ENCODE data around the gene OR52A5.

OR52A5 gene

DNA sequence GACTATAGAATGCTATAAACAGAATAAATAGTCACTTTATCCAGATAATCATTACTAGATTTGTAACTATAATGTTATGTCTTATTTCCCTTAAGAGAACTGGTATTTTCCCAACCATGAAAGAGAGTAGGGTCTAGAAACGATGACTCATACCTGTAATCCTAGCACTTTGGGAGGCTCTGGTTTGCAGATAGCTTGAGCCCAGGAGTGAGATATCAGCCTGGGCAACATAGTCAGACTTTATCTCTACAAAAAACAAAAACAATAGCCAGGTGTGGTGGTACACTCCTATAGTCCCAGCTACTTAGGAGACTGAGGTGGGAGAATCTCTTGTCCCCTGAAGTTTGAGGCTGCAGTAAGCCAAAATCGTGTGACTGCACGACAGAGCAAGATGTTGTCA, 30.9 kb downstream of the OR52A5 start:
- DNase-seq: no peak

DNA sequence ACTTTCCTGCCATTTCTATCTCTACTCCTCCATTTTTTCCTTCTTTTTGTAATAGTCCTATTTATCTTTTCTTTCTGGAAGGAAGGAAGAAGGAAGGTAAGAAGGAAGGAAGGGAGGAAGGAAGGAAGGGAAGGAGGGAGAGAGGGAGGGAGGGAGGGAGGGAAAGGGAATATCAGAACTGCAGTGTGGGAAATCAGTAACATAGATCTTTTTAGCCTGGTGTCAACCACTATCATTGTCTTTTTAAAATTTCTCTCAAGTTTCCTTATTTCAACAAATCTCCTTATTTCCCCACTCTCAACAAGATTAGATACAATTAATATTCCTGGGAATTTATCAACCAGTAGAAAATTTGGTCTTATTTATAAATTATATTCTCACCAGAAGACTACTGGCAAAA, 35.1 kb downstream of the OR52A5 start:
- no peak for DNase-seq

DNA sequence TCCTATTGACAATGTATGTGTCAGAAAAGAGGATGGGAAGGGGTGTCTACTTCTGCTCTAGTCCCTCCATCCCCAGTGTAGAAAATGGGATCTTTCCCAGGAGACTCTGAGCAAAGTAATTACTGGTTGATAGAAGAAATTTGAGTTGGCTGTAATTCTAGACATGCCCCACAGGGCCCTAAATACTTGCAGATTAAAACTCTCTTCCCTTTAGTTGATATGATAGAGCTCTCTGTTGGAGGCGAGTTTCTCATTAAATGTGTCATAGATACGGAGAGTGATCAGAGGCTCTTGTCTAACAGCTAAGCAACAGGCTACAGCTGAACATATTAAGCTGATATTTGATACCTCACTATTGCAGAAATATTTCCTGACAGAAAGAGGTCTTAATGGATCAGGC, 35.9 kb downstream of the OR52A5 start:
- no peak for DNase-seq

DNA sequence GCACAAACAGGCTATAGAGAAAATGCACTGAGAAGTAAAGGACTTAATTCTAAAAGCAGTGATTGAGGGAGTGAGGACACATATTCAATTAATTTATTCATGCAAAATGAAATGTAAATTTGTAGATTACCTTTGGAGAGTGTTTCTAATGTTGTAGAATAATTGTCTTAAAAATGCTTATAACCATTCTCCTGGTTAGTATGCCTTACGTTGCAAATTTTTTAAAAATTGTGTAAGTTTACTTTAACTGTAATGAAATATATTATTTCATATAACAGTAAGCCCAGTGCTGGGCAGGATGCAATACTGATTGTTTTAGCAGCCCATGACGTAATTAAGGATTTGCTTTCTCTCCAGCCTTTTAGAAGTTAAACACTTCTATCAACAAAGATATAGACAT, 42.1 kb downstream of the OR52A5 start:
- no peak for DNase-seq

DNA sequence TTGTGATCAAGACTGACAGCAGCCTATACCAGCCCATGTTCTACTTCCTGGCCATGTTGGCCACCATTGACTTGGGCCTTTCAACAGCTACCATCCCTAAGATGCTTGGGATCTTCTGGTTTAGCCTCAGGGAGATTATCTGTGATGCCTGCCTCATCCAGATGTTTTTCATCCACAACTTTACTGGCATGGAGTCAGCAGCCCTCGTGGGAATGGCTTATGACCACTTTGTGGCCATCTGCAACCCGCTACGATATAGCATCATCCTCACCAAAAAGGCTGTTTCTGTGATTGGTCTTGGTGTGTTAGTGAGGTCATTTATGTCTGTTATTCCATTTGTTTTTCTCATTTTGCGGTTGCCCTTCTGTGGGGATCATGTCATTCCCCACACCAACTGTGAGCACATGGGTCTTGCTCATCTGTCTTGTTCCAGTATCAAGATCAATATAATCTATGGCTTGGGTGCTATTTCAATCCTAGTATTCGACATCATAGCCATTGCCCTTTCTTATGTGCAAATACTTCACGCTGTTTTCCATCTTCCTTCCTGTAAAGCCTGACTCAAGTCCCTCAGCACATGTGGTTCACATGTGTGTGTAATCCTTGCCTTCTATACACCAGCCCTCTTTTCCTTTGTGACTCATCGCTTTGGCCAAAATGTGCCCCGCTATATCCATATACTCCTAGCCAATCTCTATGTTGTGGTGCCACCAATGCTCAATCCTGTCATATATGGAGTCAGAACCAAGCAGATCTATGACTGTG, 45.2 kb downstream of the OR52A5 start:
- no peak for DNase-seq

DNA sequence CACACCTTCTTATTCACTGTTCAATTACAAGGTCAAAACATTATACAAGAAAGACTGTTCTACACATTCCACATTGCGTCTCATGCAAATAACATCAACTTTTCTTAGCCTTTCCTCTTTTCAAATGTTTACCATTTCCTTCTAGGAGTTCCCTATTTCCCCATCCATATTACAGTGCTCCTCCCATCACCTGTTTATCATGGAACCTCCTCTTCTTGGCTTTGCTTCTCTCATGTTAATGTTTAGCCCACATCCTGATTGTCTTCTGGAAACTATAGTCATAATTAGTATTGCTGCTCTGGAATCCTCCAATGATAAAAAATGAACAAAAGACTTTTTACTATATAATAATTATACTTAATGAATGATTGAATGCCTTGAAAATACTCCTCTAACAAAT, 47.5 kb downstream of the OR52A5 start:
- no peak for DNase-seq

DNA sequence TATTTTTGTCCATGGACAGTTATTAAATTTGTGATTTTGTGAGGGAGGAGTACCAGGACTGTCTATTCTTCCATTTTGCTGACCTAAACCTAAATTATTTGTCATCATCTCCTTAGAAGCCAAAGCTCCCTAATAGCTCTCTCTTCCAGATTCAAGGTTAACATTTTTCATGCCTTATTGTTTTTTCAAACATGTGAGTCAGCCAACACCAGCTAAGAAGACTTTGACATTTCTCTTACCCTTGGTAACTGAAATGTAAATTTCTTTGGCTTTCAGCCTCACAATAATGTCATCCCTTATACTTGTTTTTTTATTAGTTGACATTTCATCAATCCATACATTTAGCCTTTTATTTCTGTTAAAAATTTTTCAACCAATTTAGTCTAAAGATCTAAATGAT, 49.6 kb downstream of the OR52A5 start:
- DNase-seq: no peak

DNA sequence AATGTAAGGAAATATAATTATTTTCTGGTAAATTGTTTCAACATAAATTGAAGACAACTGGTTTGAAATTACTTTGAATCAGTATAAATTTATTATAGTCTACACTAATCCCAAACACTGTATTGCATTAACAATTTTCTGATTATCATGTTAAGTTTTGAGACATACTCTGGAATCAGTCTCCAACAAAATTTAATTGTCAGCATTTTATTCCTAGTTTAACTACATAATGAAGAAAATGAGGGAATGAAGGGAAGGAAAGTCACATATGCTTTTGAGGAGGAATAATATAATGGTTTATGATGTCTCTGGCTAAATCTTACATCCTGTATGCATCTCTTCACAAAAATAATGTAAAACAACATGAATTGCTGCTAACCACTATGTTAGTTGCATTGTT, 54.6 kb downstream of the OR52A5 start:
- no peak for DNase-seq

DNA sequence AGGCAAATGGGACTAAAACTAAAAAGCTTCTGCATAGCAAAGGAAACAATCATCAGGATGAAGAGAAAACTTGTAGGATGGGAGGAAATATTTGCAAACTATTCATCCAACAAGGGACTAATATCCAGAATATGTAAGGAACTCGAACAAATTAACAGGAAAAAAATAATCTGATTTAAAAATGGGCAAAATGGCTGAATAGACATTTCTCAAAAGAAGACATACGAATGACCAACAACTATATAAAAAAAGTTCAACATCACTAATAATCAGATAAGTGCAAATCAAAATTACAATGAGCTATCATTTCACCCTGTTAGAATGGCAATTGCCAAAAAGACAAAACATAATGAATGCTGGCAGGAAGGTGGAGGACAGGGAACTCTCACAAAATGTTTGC, 56.8 kb downstream of the OR52A5 start:
- DNase-seq: no peak

Measured in NK-92 treated with Interleukin-12 subunit alpha and Interleukin-12 subunit beta, amount 100 ng/mL, for 24 hours (cell line).